Thoracic aorta (tissue), 2 donors: ENCODE data around the gene MXRA8. TPM values are rescaled to one million over a fixed set of nuclear protein-coding genes. Genes with fewer than 3 reads are reported as not detected.
"Not testable (repeated sequence)": the region's sequence is repeated elsewhere in the genome, so short reads cannot be mapped to it uniquely, and the experiment has no call there.

Source experiments
- ATAC-seq: fragments of 150-250 bp; one replicate; pipeline ENCODE4 v1.8.0; 2017; ENCODE audit warnings: low read depth; ENCODE audit not compliant: insufficient number of reproducible peaks, low FRiP score
- DNase-seq: peaks from one replicate; pipeline ENCODE4 v3.0.0-alpha.2; 2020; ENCODE audit warnings: low spot score
- H3K27ac ChIP-seq, 2 donors: fragments of 200-600 bp; sonication (generic); 1 replicate in 1 of 2; 2 replicates in 1 of 2; pipeline ENCODE4 v1.5.1; 2016; ENCODE audit warnings: mild to moderate bottlenecking in 2 of 2, moderate library complexity in 2 of 2
- H3K27me3 ChIP-seq: fragments of 200-600 bp; sonication (generic); replicated peaks from 2 replicates; pipeline ENCODE4 v1.6.0; 2016; ENCODE audit warnings: mild to moderate bottlenecking; ENCODE audit not compliant: insufficient read depth
- H3K36me3 ChIP-seq: fragments of 200-600 bp; sonication (generic); one replicate; pipeline ENCODE4 v1.5.1; 2016
- H3K4me1 ChIP-seq, 2 donors: fragments of 200-600 bp; sonication (generic); 1 replicate in 1 of 2; 2 replicates in 1 of 2; pipeline versions ENCODE4 v1.5.1 to v1.6.0; 2016; ENCODE audit warnings: low read depth in 2 of 2, mild to moderate bottlenecking in 1 of 2; ENCODE audit not compliant: control insufficient read depth in 1 of 2
- H3K4me3 ChIP-seq: fragments of 200-600 bp; sonication (generic); 2 replicates; pipeline ENCODE4 v1.5.1; 2016; ENCODE audit warnings: mild to moderate bottlenecking
- H3K9me3 ChIP-seq: fragments of 200-600 bp; sonication (generic); 2 replicates; pipeline ENCODE4 v1.5.1; 2016
- CTCF ChIP-seq: fragments of 200-600 bp; sonication (generic); IDR thresholded peaks from one replicate; pipeline ENCODE4 v1.5.1; 2019; ENCODE audit warnings: antibody characterized with exemption
- total RNA-seq, 2 donors: library from RNA; depleted of rRNA; stranded (reverse); fragments of >200 nt; gene quantifications; one replicate each; pipeline versions ENCODE4 v1.1.0 to v1.2.3, GENCODE V29; 2016

Gene MXRA8
- total RNA-seq, 2 donors from 2014 or later, result 239 to 326 TPM

GRCh38 chr1:1319646-1319941 lies 38.8 kb downstream of the MXRA8 start:
- peaks cover 6% of the 10 kb centered on the region for H3K36me3 ChIP-seq
- TF ChIP-seq CTCF, result no peak
- H3K4me3 ChIP-seq, result no peak overlapping the region
- H3K4me1 ChIP-seq, result peaks cover 25 to 45% of the 10 kb centered on the region in 2 donors
- no peaks in the 10 kb centered on the region for H3K9me3 ChIP-seq
- DNase-seq (no peak), ATAC-seq (no peak)
- no peaks in the 10 kb centered on the region for H3K27me3 ChIP-seq
- H3K27ac ChIP-seq, result peak overlapping the region; percentile 56 to 72

- peaks cover 12% of the 10 kb centered on the region for H3K36me3 ChIP-seq
- no peak overlapping the region for H3K4me3 ChIP-seq
- no peaks in the 10 kb centered on the region for H3K27me3 ChIP-seq
- no peak for TF ChIP-seq CTCF
- peak overlapping the region; percentile 56 to 72 for H3K27ac ChIP-seq
- ATAC-seq, result no peak
- no peaks in the 10 kb centered on the region for H3K9me3 ChIP-seq
- H3K4me1 ChIP-seq, result peaks cover 25 to 45% of the 10 kb centered on the region in 2 donors
- no peak for DNase-seq
Measured at GRCh38 chr1:1318777-1319645, 39.3 kb downstream of the MXRA8 start.

GRCh38 chr1:1318131-1318652 lies 40.2 kb downstream of the MXRA8 start:
- DNase-seq (peak; percentile 73), ATAC-seq (peak; percentile 78)
- TF ChIP-seq CTCF, result no peak
- Histone ChIP-seq H3K9me3 (no peaks in the 10 kb centered on the region), H3K27ac (peak overlapping the region; percentile 72 to 79), H3K36me3 (peaks cover 20% of the 10 kb centered on the region), H3K4me3 (no peak overlapping the region), H3K4me1 (peaks cover 21 to 40% of the 10 kb centered on the region in 2 donors), H3K27me3 (no peaks in the 10 kb centered on the region)

- Histone ChIP-seq H3K36me3 (peaks cover 28% of the 10 kb centered on the region), H3K9me3 (no peaks in the 10 kb centered on the region), H3K27me3 (no peaks in the 10 kb centered on the region), H3K4me3 (no peak overlapping the region), H3K27ac (peak overlapping the region; percentile 69 to 79), H3K4me1 (peaks cover 17 to 35% of the 10 kb centered on the region in 2 donors)
- ATAC-seq (no peak), DNase-seq (no peak)
- TF ChIP-seq CTCF, result no peak
Measured at GRCh38 chr1:1317420-1317819, 40.9 kb downstream of the MXRA8 start.

GRCh38 chr1:1316199-1316598 lies 42.2 kb downstream of the MXRA8 start:
- peaks cover 36% of the 10 kb centered on the region for H3K36me3 ChIP-seq

More at GRCh38 chr1:1316199-1316598, 42.2 kb downstream of the MXRA8 start:
- not testable (repeated sequence) for H3K27ac ChIP-seq, ATAC-seq, H3K4me3 ChIP-seq, H3K9me3 ChIP-seq, DNase-seq, H3K27me3 ChIP-seq
- peaks cover 9 to 29% of the 10 kb centered on the region in 2 donors for H3K4me1 ChIP-seq
